OCI-LY1 (cell line): Measurements from ENCODE around the gene SCARB2.

ENCODE experiments used
- H2AFZ ChIP-seq: fragments of 200-600 bp; sonication (generic), shearing (Covaris generic); 2 replicates; pipeline ENCODE4 v1.6.0; 2014; ENCODE audit warnings: antibody characterized with exemption, mild to moderate bottlenecking, low read length
- H3F3A ChIP-seq: fragments of 200-600 bp; sonication (generic), shearing (Covaris generic); 2 replicates; pipeline ENCODE4 v1.6.0; 2014; ENCODE audit warnings: mild to moderate bottlenecking, antibody characterized with exemption, low read length, moderate library complexity; ENCODE audit not compliant: insufficient read depth
- H3K27ac ChIP-seq: fragments of 200-600 bp; sonication (generic); 2 replicates; pipeline ENCODE4 v1.5.1; 2014; ENCODE audit warnings: low read length, mixed run types, mild to moderate bottlenecking, low read depth; ENCODE audit not compliant: poor library complexity, severe bottlenecking
- H3K27me3 ChIP-seq: fragments of 200-600 bp; sonication (generic); 2 replicates; pipeline ENCODE4 v1.6.0; 2014; ENCODE audit warnings: antibody characterized with exemption, mild to moderate bottlenecking, low read length, moderate library complexity; ENCODE audit not compliant: insufficient read depth
- H3K36me3 ChIP-seq: fragments of 200-600 bp; sonication (generic); 2 replicates; pipeline ENCODE4 v1.6.1; 2014; ENCODE audit warnings: mild to moderate bottlenecking, antibody characterized with exemption, low read length, moderate library complexity, mixed read lengths; ENCODE audit not compliant: insufficient read depth
- H3K4me1 ChIP-seq: fragments of 200-600 bp; sonication (generic); 2 replicates; pipeline ENCODE4 v1.5.1; 2014; ENCODE audit warnings: mild to moderate bottlenecking, low read length, moderate library complexity; ENCODE audit not compliant: insufficient read depth, severe bottlenecking
- H3K4me2 ChIP-seq: fragments of 200-600 bp; sonication (generic), shearing (Covaris generic); 2 replicates; pipeline ENCODE4 v1.6.1; 2014; ENCODE audit warnings: low read length
- H3K4me3 ChIP-seq: fragments of 200-600 bp; sonication (generic); 2 replicates; pipeline ENCODE4 v1.5.1; 2014; ENCODE audit warnings: low read length, low read depth, mild to moderate bottlenecking, mixed read lengths; ENCODE audit not compliant: poor library complexity, severe bottlenecking
- H3K79me2 ChIP-seq: fragments of 200-600 bp; shearing (Covaris generic); 2 replicates; pipeline ENCODE4 v1.6.1; 2016; ENCODE audit warnings: mixed run types, low read length, mixed read lengths; ENCODE audit not compliant: insufficient read depth
- H3K9ac ChIP-seq: fragments of 200-600 bp; sonication (generic), shearing (Covaris generic); 2 replicates; pipeline ENCODE4 v1.6.1; 2014; ENCODE audit warnings: mild to moderate bottlenecking, low read length, mixed read lengths
- H3K9me2 ChIP-seq: fragments of 200-600 bp; sonication (generic), shearing (Covaris generic); 2 replicates; pipeline ENCODE4 v1.6.1; 2014; ENCODE audit warnings: low read depth, mild to moderate bottlenecking, low read length, mixed read lengths
- H3K9me3 ChIP-seq: fragments of 200-600 bp; shearing (Covaris generic); 2 replicates; pipeline ENCODE4 v1.6.1; 2014; ENCODE audit warnings: low read length, mixed read lengths
- H4K20me1 ChIP-seq: fragments of 200-600 bp; sonication (generic), shearing (Covaris generic); 2 replicates; pipeline ENCODE4 v1.6.0; 2016; ENCODE audit warnings: mild to moderate bottlenecking, low read length; ENCODE audit not compliant: insufficient read depth
- EZH2 ChIP-seq: fragments of 200-600 bp; sonication (generic), shearing (Covaris generic); IDR thresholded peaks from 2 replicates; pipeline ENCODE4 v1.8.0; 2017; ENCODE audit warnings: borderline replicate concordance, mixed run types, mild to moderate bottlenecking, antibody characterized with exemption, low read length, moderate library complexity, mixed read lengths
- TF ChIP-seq, protein P1 (sequence below): fragments of 200-600 bp; sonication (generic), shearing (Covaris generic); IDR thresholded peaks from 2 replicates; pipeline ENCODE4 v1.5.1; 2017; ENCODE audit warnings: mild to moderate bottlenecking, antibody characterized with exemption, low read length, moderate library complexity, mixed read lengths

Gene SCARB2, protein sequence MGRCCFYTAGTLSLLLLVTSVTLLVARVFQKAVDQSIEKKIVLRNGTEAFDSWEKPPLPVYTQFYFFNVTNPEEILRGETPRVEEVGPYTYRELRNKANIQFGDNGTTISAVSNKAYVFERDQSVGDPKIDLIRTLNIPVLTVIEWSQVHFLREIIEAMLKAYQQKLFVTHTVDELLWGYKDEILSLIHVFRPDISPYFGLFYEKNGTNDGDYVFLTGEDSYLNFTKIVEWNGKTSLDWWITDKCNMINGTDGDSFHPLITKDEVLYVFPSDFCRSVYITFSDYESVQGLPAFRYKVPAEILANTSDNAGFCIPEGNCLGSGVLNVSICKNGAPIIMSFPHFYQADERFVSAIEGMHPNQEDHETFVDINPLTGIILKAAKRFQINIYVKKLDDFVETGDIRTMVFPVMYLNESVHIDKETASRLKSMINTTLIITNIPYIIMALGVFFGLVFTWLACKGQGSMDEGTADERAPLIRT

DNA sequence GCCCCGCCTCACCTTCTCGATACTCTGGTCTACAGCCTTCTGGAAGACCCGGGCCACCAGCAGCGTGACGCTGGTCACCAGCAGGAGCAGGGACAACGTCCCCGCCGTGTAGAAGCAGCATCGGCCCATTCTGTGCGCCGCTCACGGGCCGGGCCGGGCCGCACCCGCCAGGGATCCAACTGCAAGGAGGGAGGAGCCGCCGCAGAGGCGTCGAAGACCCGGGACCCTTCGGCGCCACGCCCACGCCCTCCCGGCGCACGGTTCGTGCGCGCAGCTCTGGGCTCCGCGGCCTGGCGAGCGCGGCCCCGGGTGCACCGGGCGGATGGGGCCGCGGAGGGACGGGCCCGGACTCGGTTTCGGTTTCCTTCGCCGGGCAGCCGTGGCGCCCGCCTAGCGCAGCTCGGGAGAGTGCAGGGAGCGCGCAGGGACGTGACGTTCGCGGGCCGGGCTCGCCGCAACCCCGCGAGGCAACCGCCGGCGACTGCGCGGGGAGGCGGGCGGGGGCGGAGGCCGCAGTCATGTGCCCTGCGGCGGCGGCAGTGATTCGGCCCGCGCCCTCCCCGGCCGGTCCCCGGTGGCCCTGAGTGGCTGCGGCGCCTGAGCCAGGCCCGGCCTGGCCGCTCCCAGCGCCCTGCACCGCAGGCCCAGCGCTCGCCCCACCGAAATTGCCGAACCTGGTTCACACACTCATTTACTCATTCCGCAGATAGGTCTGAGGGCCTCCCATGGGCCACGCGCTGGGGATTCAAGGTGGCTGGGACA lies at the start of gene SCARB2:
Gene SCARB2 (minus strand): TSS at position 410 of the 762 bp plus-strand sequence. CDS start 281 bp downstream, at position 129.
- no peaks in the 10 kb centered on the region for H3F3A ChIP-seq
- TF ChIP-seq, protein P1, sequence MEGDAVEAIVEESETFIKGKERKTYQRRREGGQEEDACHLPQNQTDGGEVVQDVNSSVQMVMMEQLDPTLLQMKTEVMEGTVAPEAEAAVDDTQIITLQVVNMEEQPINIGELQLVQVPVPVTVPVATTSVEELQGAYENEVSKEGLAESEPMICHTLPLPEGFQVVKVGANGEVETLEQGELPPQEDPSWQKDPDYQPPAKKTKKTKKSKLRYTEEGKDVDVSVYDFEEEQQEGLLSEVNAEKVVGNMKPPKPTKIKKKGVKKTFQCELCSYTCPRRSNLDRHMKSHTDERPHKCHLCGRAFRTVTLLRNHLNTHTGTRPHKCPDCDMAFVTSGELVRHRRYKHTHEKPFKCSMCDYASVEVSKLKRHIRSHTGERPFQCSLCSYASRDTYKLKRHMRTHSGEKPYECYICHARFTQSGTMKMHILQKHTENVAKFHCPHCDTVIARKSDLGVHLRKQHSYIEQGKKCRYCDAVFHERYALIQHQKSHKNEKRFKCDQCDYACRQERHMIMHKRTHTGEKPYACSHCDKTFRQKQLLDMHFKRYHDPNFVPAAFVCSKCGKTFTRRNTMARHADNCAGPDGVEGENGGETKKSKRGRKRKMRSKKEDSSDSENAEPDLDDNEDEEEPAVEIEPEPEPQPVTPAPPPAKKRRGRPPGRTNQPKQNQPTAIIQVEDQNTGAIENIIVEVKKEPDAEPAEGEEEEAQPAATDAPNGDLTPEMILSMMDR = no peak
- no peak for TF ChIP-seq EZH2
- H3K9ac ChIP-seq = peak within 1 kb of the TSS; percentile 78
- H2AFZ ChIP-seq = peak within 1 kb of the TSS; percentile 61
- no peaks in the 10 kb centered on the region for H3K79me2 ChIP-seq
- H3K9me3 ChIP-seq = no peaks in the 10 kb centered on the region
- H3K4me1 ChIP-seq = peaks cover 41% of the 10 kb centered on the region
- H3K9me2 ChIP-seq = no peaks in the 10 kb centered on the region
- no peaks in the 10 kb centered on the region for H4K20me1 ChIP-seq
- H3K4me3 ChIP-seq = peak within 1 kb of the TSS; percentile 85
- H3K36me3 ChIP-seq = no peaks in the 10 kb centered on the region
- peak within 1 kb of the TSS; percentile 88 for H3K4me2 ChIP-seq
- H3K27ac ChIP-seq = peak within 1 kb of the TSS; percentile 46
- no peaks in the 10 kb centered on the region for H3K27me3 ChIP-seq

DNA sequence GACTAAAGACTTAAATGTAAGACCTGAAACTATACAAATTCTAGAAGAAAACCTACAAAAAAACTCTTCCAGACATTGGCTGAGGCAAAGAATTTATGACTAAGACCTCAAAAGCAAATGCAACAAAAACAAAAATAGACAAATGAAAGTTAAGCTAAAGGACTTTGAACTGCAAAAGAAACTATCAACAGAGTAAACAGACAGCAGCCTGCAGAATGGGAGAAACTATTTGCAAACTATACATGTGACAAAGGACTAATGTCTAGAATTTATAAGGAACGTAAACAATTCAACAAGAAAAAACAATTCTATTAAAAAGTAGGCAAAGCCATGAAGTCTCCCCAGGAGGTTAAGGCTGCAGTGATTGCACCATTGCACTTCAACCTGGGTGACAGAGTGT lies 46.9 kb upstream of the SCARB2 start:
- Histone ChIP-seq H3K27me3 (no peaks in the 10 kb centered on the region), H3K4me3 (no peak overlapping the region), H3F3A (no peaks in the 10 kb centered on the region), H4K20me1 (no peaks in the 10 kb centered on the region), H3K9ac (no peak overlapping the region), H2AFZ (no peak overlapping the region), H3K4me1 (no peaks in the 10 kb centered on the region), H3K4me2 (no peak overlapping the region), H3K27ac (no peak overlapping the region), H3K9me3 (no peaks in the 10 kb centered on the region), H3K9me2 (no peaks in the 10 kb centered on the region), H3K79me2 (no peaks in the 10 kb centered on the region), H3K36me3 (no peaks in the 10 kb centered on the region)
- TF ChIP-seq, protein P1 = no peak
- TF ChIP-seq EZH2 = no peak

DNA sequence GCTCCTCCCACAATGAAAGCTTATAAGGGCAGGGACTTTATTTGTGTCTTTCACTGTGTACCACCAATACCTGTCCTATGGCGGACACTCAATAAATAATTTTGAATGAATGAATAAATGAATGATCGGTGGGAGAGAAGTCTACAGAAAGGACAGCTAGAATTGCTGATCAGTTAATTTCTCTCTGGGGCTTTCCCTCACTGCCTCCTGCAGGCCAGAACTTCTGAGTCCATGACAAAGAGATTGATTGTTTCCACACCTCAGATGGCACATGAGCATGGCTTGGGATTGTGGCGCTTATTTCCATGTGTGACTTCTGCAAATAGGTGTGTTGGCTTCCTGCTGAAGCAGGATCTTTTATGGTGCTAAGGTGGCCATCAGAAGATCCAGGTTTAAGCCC lies 44.2 kb upstream of the SCARB2 start:
- no peak for TF ChIP-seq EZH2
- TF ChIP-seq, protein P1 = no peak
- no peaks in the 10 kb centered on the region for H4K20me1 ChIP-seq
- no peaks in the 10 kb centered on the region for H3K9me3 ChIP-seq
- H3K27me3 ChIP-seq = no peaks in the 10 kb centered on the region
- H3K4me1 ChIP-seq = no peaks in the 10 kb centered on the region
- H3K9ac ChIP-seq = no peak overlapping the region
- no peak overlapping the region for H2AFZ ChIP-seq
- no peaks in the 10 kb centered on the region for H3K9me2 ChIP-seq
- no peaks in the 10 kb centered on the region for H3K36me3 ChIP-seq
- no peaks in the 10 kb centered on the region for H3K79me2 ChIP-seq
- H3F3A ChIP-seq = no peaks in the 10 kb centered on the region
- H3K4me3 ChIP-seq = no peak overlapping the region
- no peak overlapping the region for H3K4me2 ChIP-seq
- no peak overlapping the region for H3K27ac ChIP-seq
